SW 1271 (cell line): ENCODE measurements around the gene TRMO.
A peak's percentile ranks its signal among the peaks of the same experiment; 100 is the strongest.

Experiments used
- DNase-seq, 2 experiments: peaks; one replicate each; lab custom pipeline; 2025; lab: John Stamatoyannopoulos, UW

TRMO gene

GRCh38 chr9:97903177-97903576, 19.1 kb downstream of the TRMO start:
- DNase-seq: no peak

- peak; percentile 26 to 42 for DNase-seq
Measured at GRCh38 chr9:97900738-97901565, 21.3 kb downstream of the TRMO start.

- DNase-seq: no peak
Measured at GRCh38 chr9:97900103-97900737, 22.1 kb downstream of the TRMO start.

GRCh38 chr9:97895695-97896332, 26.5 kb downstream of the TRMO start:
- peak in 1 of 2 experiments; percentile 48 for DNase-seq

GRCh38 chr9:97895211-97895610, 27.1 kb downstream of the TRMO start:
- DNase-seq: no peak

GRCh38 chr9:97892421-97892820, 29.9 kb downstream of the TRMO start:
- DNase-seq: no peak

GRCh38 chr9:97891736-97892135, 30.6 kb downstream of the TRMO start:
- DNase-seq: no peak

GRCh38 chr9:97889941-97890887, 32.1 kb downstream of the TRMO start:
- peak in 1 of 2 experiments; percentile 21 for DNase-seq

GRCh38 chr9:97880336-97880735, 42.0 kb downstream of the TRMO start:
- no peak for DNase-seq

- DNase-seq: no peak
Measured at GRCh38 chr9:97876061-97876460, 46.2 kb downstream of the TRMO start.

- no peak for DNase-seq
Measured at GRCh38 chr9:97875111-97875510, 47.2 kb downstream of the TRMO start.

GRCh38 chr9:97874624-97875023, 47.7 kb downstream of the TRMO start:
- DNase-seq: no peak

GRCh38 chr9:97873882-97874281, 48.4 kb downstream of the TRMO start:
- DNase-seq: peak in 1 of 2 experiments; percentile 21

GRCh38 chr9:97873425-97873824, 48.9 kb downstream of the TRMO start:
- no peak for DNase-seq

- no peak for DNase-seq
Measured at GRCh38 chr9:97868859-97869258, 53.4 kb downstream of the TRMO start.

- no peak for DNase-seq
Measured at GRCh38 chr9:97866848-97867247, 55.5 kb downstream of the TRMO start.

- DNase-seq: no peak
Measured at GRCh38 chr9:97866300-97866699, 56.0 kb downstream of the TRMO start.

- DNase-seq: no peak
Measured at GRCh38 chr9:97864396-97864795, 57.9 kb downstream of the TRMO start.

- DNase-seq: no peak
Measured at GRCh38 chr9:97863314-97863713, 59.0 kb downstream of the TRMO start.

GRCh38 chr9:97861148-97861475, 61.2 kb downstream of the TRMO start:
- DNase-seq: no peak

- no peak for DNase-seq
Measured at GRCh38 chr9:97860451-97861147, 61.7 kb downstream of the TRMO start.
